ENCODE measurements around the gene ADGRA1. TPM values are rescaled to one million over a fixed set of nuclear protein-coding genes. Genes with fewer than 3 reads are reported as not detected.

Gene ADGRA1
- total RNA-seq, 4 donors from 2014 or later = 0.13 to 0.40 (median 0.29) TPM

GRCh38 chr10:133085251-133086125, 2.2 kb upstream of the ADGRA1 start:
- H3K4me3 ChIP-seq (replicated peaks in 1 of 3) = no peak overlapping the region
- peaks cover 0 to 8% of the 10 kb centered on the region in 2 donors for H3K4me1 ChIP-seq
- H3K27me3 ChIP-seq = no peaks in the 10 kb centered on the region
- H3K9me3 ChIP-seq = no peaks in the 10 kb centered on the region
- DNase-seq = no peak
- 71 to 77% methylated on average over 6 to 20 of the region's 32 CpGs for WGBS, 2 donors
- H3K36me3 ChIP-seq = no peaks in the 10 kb centered on the region
- H3K27ac ChIP-seq = no peak overlapping the region
- no peak for TF ChIP-seq POLR2A (IDR thresholded peaks at IDR 0.05)
- no peak for TF ChIP-seq CTCF (IDR thresholded peaks at IDR 0.05)
- intact Hi-C loops (cut with DNase I) = no loop called here

- no peak overlapping the region for H3K27ac ChIP-seq
- H3K36me3 ChIP-seq = no peaks in the 10 kb centered on the region
- intact Hi-C loops (cut with DNase I) = no loop called here
- WGBS, 2 donors = 54 to 70% methylated on average over 2 to 4 of the region's 12 CpGs
- H3K9me3 ChIP-seq = no peaks in the 10 kb centered on the region
- no peak for TF ChIP-seq POLR2A (IDR thresholded peaks at IDR 0.05)
- TF ChIP-seq CTCF (IDR thresholded peaks at IDR 0.05) = no peak
- peaks cover 0 to 8% of the 10 kb centered on the region in 2 donors for H3K4me1 ChIP-seq
- H3K27me3 ChIP-seq = no peaks in the 10 kb centered on the region
- H3K4me3 ChIP-seq (replicated peaks in 1 of 3) = no peak overlapping the region
- no peak for DNase-seq
Observed at GRCh38 chr10:133086247-133086646, 1.5 kb upstream of the ADGRA1 start.

DNA sequence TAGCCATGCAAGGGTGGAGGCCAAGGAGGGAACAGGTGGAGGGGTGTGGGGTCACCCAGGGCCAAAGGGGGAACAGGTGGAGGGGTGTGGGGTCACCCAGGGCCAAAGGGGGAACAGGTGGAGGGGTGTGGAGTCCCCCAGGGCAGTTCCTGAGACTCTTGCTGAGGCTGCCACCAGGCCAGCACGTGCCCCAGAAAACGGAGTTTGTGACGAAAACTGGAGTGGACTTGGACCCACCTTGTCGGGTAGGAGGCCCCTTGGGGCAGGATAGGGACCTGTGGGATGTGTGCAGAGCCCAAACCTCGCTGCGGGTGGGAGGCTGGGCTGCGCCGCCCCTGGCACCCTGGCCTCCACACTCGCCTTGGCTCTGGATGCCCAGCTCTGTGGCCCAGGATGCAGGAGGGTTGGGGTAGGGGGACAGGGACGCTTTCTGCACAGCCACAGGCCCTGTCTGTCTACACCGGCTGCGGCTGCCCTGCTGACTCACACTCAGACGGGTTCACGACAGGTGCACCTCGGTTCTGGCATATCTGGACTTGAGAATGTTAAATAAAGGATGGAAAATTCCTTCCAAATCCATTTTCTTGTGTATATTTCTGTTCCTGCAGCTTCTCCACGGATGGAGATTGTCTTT, 562 bp upstream of the ADGRA1 start:
- WGBS, 2 donors = 47 to 64% methylated on average over 9 to 16 of the region's 16 CpGs
- Histone ChIP-seq H3K4me3 (replicated peaks in 1 of 3) (no peak overlapping the region), H3K27me3 (no peaks in the 10 kb centered on the region), H3K9me3 (no peaks in the 10 kb centered on the region), H3K27ac (no peak overlapping the region), H3K4me1 (peaks cover 0 to 8% of the 10 kb centered on the region in 2 donors), H3K36me3 (no peaks in the 10 kb centered on the region)
- DNase-seq = no peak
- intact Hi-C loops (cut with DNase I) = no loop called here
- no peak for TF ChIP-seq POLR2A (IDR thresholded peaks at IDR 0.05)
- TF ChIP-seq CTCF (IDR thresholded peaks at IDR 0.05) = no peak

GRCh38 chr10:133088179-133088955, 643 bp downstream of the ADGRA1 start:
- no peak for DNase-seq
- Histone ChIP-seq H3K9me3 (no peaks in the 10 kb centered on the region), H3K36me3 (no peaks in the 10 kb centered on the region), H3K27me3 (no peaks in the 10 kb centered on the region), H3K27ac (no peak overlapping the region), H3K4me3 (replicated peaks in 1 of 3) (no peak overlapping the region), H3K4me1 (peaks cover 0 to 8% of the 10 kb centered on the region in 2 donors)
- no peak for TF ChIP-seq POLR2A (IDR thresholded peaks at IDR 0.05)
- no peak for TF ChIP-seq CTCF (IDR thresholded peaks at IDR 0.05)
- WGBS, 2 donors = no CpG with 5 or more reads among the region's 87 CpGs
- intact Hi-C loops (cut with DNase I) = no loop called here
